Kidney epithelial cell (primary cell): ENCODE measurements around the gene CISTR. TPM values are rescaled to one million over a fixed set of nuclear protein-coding genes. Genes with fewer than 3 reads are reported as not detected.

Source experiments
- DNase-seq: peaks from one replicate; pipeline ENCODE4 v3.0.0-alpha.2; 2010; ENCODE audit warnings: low read depth
- H3K27me3 ChIP-seq: 2 replicates; pipeline ENCODE4 v1.6.0; 2011; ENCODE audit warnings: low read length; ENCODE audit not compliant: control insufficient read depth, insufficient read depth
- H3K36me3 ChIP-seq: 2 replicates; pipeline ENCODE4 v1.5.1; 2011; ENCODE audit warnings: low read length; ENCODE audit not compliant: control insufficient read depth, insufficient read depth
- H3K4me3 ChIP-seq: 2 replicates; pipeline ENCODE4 v1.5.1; 2011; ENCODE audit warnings: low read depth, mild to moderate bottlenecking, control low read depth, low read length
- total RNA-seq: library from RNA; depleted of rRNA; stranded (reverse); fragments of >200 nt; gene quantifications from 2 replicates; pipeline ENCODE4 v1.2.3, GENCODE V29; 2015
- TF ChIP-seq, protein P1 (sequence below): IDR thresholded peaks from 2 replicates; pipeline ENCODE4 v1.5.1; 2011; ENCODE audit warnings: mild to moderate bottlenecking, moderate library complexity, low read length, control low read depth, inconsistent platforms; ENCODE audit not compliant: insufficient read depth, poor library complexity, severe bottlenecking

CISTR gene
- total RNA-seq, 1 donor from 2014 or later, result not detected

- no peak for DNase-seq
- Histone ChIP-seq H3K36me3 (no peaks in the 10 kb centered on the region), H3K4me3 (no peak overlapping the region)
These were observed 37.8 kb upstream of the CISTR start for GRCh38 chr12:53789570-53789969.

GRCh38 chr12:53788892-53789291, 37.1 kb upstream of the CISTR start:
- peaks cover 10% of the 10 kb centered on the region for H3K27me3 ChIP-seq
- TF ChIP-seq, protein P1, sequence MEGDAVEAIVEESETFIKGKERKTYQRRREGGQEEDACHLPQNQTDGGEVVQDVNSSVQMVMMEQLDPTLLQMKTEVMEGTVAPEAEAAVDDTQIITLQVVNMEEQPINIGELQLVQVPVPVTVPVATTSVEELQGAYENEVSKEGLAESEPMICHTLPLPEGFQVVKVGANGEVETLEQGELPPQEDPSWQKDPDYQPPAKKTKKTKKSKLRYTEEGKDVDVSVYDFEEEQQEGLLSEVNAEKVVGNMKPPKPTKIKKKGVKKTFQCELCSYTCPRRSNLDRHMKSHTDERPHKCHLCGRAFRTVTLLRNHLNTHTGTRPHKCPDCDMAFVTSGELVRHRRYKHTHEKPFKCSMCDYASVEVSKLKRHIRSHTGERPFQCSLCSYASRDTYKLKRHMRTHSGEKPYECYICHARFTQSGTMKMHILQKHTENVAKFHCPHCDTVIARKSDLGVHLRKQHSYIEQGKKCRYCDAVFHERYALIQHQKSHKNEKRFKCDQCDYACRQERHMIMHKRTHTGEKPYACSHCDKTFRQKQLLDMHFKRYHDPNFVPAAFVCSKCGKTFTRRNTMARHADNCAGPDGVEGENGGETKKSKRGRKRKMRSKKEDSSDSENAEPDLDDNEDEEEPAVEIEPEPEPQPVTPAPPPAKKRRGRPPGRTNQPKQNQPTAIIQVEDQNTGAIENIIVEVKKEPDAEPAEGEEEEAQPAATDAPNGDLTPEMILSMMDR, result no peak
- no peak for DNase-seq
- no peaks in the 10 kb centered on the region for H3K36me3 ChIP-seq
- no peak overlapping the region for H3K4me3 ChIP-seq

More at GRCh38 chr12:53789570-53789969, 37.8 kb upstream of the CISTR start:
- TF ChIP-seq, protein P1, result no peak
- H3K27me3 ChIP-seq, result peaks cover 15% of the 10 kb centered on the region

DNA sequence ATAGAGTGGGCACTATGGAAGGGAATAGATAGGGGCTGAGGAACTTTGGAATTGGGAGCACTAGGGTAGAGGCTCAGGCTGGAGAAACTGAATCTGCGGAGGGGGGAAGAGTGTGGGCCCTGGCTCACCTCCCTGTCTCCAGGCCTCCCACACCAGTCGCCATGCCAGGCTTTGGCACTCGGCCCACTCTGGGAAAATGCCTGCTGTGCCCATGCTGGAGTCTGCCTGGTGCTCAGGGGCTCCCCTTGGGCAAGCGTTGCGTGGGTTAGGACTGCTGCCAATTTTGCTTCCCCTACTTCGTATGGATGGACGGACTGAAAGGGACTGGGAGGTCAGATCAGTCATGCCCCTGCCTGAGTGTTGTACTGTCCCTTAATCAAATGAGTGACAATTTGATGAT, 34.6 kb upstream of the CISTR start:
- H3K27me3 ChIP-seq, result peaks cover 11% of the 10 kb centered on the region
- DNase-seq, result no peak
- H3K36me3 ChIP-seq, result no peaks in the 10 kb centered on the region
- TF ChIP-seq, protein P1, result no peak
- H3K4me3 ChIP-seq, result no peak overlapping the region

GRCh38 chr12:53785161-53785560, 33.4 kb upstream of the CISTR start:
- no peak overlapping the region for H3K4me3 ChIP-seq
- TF ChIP-seq, protein P1, result no peak
- DNase-seq, result no peak
- H3K36me3 ChIP-seq, result no peaks in the 10 kb centered on the region
- H3K27me3 ChIP-seq, result peaks cover 11% of the 10 kb centered on the region

GRCh38 chr12:53782093-53782703, 30.4 kb upstream of the CISTR start:
- H3K27me3 ChIP-seq, result peaks cover 11% of the 10 kb centered on the region
- DNase-seq, result no peak
- TF ChIP-seq, protein P1, result no peak
- H3K4me3 ChIP-seq, result no peak overlapping the region
- H3K36me3 ChIP-seq, result no peaks in the 10 kb centered on the region

GRCh38 chr12:53781228-53781801, 29.5 kb upstream of the CISTR start:
- no peaks in the 10 kb centered on the region for H3K36me3 ChIP-seq
- no peak overlapping the region for H3K4me3 ChIP-seq
- DNase-seq, result no peak
- H3K27me3 ChIP-seq, result peaks cover 9% of the 10 kb centered on the region
- TF ChIP-seq, protein P1, result no peak
